GM19043 (cell line): ENCODE measurements around the gene OTUB1.
A peak's percentile ranks its signal among the peaks of the same experiment; 100 is the strongest.

Experiments
- ATAC-seq: cut with Tn5 transposase; IDR thresholded peaks from one replicate; pipeline ENCODE4 v1.9.1; 2021; ENCODE audit warnings: low read depth; ENCODE audit not compliant: unreplicated experiment

The OTUB1 gene

GRCh38 chr11:63974259-63975143, 11.7 kb upstream of the OTUB1 start, which contains the start of gene COX8A:
COX8A (plus strand) TSS chr11:63974620; CDS start chr11:63974681, 61 bp downstream.
- ATAC-seq, result peak; percentile 100

DNA sequence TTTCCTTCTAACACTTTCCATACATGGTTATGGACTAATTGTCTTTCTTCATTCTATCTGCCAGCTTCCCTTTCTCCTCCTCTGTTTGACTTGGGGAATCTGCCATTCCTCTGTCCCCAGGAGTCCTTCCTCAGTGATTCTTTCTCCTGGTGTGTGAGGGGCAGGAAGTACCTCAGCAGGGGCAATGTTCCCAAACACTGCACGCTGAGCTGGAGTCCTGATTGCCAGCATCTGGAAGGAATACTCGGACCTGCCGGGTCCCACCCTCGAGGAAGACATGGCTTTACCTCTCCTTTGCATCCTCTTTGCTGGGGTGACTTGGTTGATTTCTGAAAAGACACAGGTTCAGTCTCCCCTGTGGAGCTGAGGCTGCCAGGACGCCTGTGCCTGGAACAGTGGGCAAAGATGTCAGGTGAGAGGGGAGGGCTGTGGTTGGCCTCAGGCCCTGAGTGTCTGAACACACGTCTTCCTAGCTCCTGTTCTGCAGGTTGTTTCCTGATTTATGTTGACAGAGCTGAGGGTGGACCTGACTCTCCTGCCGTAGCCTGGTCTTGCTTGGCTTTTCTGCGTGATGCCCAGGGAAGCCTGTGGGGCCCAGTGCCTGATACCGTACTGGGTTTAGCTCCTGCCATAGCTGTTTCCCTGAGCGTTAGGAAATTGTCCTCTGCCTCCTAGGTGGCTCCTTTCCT, 7.5 kb upstream of the OTUB1 start:
- no peak for ATAC-seq

GRCh38 chr11:63979426-63979825, 6.8 kb upstream of the OTUB1 start:
- no peak for ATAC-seq

- peak; percentile 28 for ATAC-seq
These were observed 454 bp upstream of the OTUB1 start for GRCh38 chr11:63985812-63986155.

DNA sequence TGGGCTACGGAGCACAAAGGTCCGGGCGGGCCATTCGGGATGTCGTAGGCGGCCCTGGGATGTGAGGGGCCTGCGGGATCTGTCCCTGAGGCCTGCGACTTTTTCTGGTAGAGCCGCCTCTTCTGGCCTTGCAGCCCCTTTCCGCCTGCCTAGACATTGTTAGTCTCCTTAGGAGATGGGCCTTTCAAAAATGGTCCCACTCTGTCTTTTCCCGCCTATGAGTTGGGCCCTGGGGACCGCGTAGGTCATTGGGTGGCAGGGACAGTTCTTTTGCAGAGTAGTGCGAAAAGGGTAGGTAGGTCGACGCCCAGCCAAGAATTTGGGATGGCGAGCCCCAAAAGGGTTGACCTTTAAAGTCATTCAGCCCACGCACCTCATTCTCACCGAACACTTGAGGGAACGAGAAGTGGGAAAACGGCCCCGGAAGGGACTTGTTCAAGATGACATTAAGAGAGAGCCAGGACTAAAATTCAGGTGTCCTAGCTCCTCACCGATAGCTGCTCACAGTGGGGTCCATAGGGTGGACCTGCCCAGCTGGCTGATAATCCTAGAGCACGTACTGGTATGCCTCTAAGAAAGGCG, 785 bp downstream of the OTUB1 start:
- ATAC-seq, result no peak

GRCh38 chr11:63991558-63991957, 5.3 kb downstream of the OTUB1 start:
- ATAC-seq, result no peak

DNA sequence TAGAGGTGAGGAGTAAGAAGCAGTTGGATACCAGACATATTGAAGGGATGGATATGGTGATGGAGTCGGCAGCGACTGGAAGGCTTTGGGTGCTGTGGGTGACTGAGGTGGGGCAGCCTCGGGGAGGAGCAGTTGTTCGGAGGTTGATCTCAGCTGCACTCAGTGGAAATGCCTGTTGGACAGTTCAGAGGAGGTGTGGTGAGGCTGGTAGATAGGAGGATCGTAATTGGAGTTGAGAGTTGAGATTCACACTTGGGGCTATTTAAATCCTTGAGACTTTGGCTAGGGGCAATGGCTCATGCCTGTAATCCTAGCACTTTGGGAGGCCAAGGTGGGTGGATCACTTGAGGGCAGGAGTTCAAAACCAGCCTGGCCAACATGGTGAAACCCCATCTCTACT, 6.9 kb downstream of the OTUB1 start:
- ATAC-seq, result no peak

DNA sequence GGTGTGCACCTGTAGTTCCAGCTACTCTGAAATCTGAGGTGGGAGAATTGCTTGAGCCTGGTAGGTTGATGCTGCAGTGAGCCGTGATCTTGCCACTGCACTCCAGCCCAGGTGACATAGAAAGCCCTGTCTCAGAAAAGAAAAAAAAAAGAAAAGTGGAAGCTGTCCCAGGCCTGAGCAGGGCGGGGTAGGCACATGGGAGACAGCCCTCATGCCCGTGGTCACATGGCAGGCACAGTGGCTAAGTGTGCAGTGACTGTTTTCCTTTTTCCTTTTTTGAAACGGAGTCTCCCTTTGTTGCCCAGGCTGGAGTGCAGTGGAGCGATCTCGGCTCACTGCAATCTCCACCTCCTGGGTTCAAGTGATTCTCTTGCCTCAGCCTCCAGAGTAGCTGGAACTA, 7.8 kb downstream of the OTUB1 start:
- ATAC-seq, result no peak

- no peak for ATAC-seq
These were observed 10.3 kb downstream of the OTUB1 start for GRCh38 chr11:63996512-63996911.

DNA sequence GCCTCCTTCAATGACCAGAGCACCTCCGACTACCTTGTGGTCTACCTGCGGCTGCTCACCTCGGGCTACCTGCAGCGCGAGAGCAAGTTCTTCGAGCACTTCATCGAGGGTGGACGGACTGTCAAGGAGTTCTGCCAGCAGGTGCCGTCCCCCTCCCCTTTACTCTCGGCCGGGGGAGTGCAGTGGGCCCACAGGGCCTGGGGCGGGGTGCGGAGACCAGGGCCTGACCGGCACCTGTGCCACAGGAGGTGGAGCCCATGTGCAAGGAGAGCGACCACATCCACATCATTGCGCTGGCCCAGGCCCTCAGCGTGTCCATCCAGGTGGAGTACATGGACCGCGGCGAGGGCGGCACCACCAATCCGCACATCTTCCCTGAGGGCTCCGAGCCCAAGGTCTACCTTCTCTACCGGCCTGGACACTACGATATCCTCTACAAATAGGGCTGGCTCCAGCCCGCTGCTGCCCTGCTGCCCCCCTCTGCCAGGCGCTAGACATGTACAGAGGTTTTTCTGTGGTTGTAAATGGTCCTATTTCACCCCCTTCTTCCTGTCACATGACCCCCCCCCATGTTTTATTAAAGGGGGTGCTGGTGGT, 11.0 kb downstream of the OTUB1 start:
- no peak for ATAC-seq

DNA sequence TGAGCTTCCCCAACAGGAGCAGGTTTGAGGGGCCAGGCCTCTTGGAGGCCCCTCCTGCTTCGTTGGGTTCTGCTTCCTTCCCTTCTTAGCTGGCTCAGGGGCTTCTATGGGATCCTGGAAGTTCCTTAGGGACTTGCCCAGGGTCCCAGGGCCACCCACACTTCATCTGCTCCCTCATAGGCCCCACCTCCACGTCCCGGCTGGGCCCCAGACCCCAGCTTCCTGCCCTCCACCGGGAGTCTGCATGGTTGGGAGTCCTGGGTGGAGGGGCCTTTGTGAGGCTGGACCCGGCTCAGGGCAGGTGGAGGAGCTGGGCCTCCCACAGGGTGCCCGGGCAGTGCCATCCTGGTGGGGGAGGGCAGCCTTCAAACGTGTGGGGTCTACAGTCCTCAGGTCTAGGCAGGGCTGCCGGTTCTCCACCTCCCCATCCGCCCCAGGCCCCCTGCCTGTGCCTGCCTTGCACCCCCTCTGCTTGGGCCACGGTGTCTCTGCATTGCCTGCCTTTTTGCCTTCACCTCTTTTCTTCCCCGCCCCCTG, 11.6 kb downstream of the OTUB1 start:
- ATAC-seq, result no peak

GRCh38 chr11:63998558-63999348, 12.5 kb downstream of the OTUB1 start:
- no peak for ATAC-seq

DNA sequence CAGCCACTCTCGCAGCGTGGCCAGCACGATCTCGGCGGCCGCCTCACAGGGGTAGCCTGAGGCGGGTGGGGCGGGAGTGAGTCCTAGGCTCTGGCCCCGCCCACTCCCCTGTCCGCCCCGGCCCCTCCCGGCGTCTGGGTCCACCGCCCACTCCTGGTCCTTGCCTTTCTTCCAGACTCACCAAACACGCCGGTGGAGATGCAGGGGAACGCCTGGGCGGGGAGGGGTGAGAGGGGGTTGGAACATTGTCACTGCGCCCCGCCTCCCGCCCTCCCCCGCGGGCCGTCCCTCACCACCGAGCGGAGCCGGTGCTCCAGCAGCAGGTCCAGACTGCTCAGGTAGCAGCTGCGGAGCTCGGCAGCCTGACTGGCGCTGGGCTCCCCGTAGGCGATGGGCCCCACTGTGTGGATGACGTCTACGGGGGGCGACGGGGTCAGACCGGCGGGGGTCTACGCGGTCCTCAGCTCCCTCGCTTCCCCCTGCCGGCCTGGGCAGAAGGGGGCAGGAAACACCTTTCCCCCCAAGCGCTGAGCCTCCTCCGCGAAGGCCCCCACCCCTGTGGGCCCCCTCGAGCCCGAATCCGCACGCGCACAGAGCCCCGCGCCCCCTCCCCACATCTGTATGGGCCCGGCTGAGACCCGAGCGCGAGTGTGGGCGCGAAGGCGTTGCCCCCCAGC, 13.2 kb downstream of the OTUB1 start:
- ATAC-seq, result no peak

- peak; percentile 54 for ATAC-seq
These were observed 13.9 kb downstream of the OTUB1 start for GRCh38 chr11:64000026-64000739.

- no peak for ATAC-seq
These were observed 14.7 kb downstream of the OTUB1 start for GRCh38 chr11:64000740-64001483.

DNA sequence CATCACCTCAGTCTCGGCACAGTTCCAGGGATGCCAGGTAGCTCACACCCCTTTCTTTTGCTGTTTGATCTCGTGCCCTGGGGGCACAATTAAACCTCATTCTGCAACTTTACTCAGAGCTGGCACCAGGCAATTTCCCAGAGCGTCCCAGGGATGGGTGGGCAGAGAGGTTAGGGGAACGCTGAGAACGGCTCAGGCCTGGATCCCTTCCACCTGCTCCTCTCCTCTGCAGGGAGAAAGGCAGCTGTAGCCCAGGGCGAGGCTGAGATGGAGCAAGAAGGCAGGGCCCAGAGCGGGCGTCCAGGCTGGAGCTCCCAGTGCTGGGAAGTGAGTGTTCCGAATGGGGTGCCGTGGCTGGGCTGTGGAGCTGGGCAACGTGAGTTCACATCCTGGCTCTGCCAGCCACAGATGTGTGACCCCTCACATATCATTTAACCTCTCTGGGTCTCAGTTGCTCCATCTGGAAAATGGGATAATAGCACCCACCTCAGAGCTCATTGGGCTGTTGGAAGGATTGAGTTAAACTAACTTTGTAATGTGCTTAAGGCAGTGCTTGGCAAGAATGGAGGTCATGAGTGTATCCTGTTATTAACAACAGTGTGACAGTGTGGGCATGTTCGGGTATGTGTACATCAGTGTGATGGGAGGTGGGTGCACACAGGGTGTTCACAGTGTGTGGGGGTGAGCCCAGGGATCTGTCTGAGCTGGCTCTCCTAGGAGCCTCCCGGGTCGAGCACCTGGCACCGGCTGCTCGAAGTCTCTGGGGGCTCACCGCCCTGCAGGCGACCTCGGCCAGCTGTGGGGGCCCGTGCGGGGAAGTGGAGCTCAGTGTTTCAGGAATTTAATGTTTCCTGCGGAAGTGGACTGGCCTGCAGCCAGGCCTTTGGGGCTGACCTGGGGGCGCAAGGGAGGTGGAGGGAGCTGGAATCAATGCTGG, 15.5 kb downstream of the OTUB1 start:
- ATAC-seq, result no peak
